MM.1S (cell line): ENCODE measurements around the gene SCARF1.

ENCODE experiments used
- EZH2 ChIP-seq: fragments of 300-600 bp; sonication (generic); optimal IDR thresholded peaks from 2 replicates; pipeline ENCODE3; 2017; ENCODE audit warnings: low read depth, mild to moderate bottlenecking, antibody characterized with exemption, low read length, mixed read lengths
- EZH2phosphoT487 ChIP-seq: fragments of 300-600 bp; sonication (generic); IDR thresholded peaks from 2 replicates; pipeline ENCODE4 v1.6.1; 2018; ENCODE audit warnings: antibody characterized with exemption, low read length
- TF ChIP-seq, protein P1 (sequence below): fragments of 300-600 bp; sonication (generic); IDR thresholded peaks from 2 replicates; pipeline ENCODE4 v1.5.1; 2016; ENCODE audit warnings: antibody characterized with exemption, low read length, mixed read lengths

DNA sequence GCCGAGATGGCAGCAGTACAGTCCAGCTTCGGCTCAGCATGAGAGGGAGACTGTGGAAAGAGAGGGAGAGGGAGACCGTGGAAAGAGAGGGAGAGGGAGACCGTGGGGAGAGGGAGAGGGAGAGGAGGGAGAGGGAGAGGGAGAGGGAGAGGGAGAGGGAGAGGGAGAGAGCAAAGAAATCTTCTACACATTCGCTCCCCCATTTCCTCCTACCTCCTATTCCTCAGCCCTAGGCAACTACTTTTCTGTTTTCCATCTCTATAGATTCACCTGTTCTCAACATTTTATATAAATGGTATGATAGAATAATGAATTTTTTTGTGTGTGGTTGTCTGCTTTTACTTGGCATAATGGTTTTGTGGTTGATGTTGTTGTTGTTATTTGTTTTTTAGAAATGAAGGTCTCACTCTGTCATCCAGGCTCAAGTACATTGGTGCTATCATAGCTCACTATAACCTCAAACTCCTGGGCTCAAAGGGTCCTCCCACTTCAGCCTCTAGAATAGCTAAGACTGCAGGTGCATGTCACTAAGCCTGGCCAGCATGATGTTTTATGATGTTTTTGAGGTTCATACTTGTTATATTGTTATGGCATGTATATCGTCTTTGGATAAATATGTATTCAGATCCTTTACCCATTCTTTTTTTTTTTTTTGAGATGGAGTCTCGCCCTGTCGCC, 45.2 kb upstream of the SCARF1 start:
- TF ChIP-seq, protein P1, sequence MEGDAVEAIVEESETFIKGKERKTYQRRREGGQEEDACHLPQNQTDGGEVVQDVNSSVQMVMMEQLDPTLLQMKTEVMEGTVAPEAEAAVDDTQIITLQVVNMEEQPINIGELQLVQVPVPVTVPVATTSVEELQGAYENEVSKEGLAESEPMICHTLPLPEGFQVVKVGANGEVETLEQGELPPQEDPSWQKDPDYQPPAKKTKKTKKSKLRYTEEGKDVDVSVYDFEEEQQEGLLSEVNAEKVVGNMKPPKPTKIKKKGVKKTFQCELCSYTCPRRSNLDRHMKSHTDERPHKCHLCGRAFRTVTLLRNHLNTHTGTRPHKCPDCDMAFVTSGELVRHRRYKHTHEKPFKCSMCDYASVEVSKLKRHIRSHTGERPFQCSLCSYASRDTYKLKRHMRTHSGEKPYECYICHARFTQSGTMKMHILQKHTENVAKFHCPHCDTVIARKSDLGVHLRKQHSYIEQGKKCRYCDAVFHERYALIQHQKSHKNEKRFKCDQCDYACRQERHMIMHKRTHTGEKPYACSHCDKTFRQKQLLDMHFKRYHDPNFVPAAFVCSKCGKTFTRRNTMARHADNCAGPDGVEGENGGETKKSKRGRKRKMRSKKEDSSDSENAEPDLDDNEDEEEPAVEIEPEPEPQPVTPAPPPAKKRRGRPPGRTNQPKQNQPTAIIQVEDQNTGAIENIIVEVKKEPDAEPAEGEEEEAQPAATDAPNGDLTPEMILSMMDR, result no peak
- TF ChIP-seq EZH2 (no peak), EZH2phosphoT487 (no peak)
